ENCODE results near the gene ELL3.

The ELL3 gene

DNA sequence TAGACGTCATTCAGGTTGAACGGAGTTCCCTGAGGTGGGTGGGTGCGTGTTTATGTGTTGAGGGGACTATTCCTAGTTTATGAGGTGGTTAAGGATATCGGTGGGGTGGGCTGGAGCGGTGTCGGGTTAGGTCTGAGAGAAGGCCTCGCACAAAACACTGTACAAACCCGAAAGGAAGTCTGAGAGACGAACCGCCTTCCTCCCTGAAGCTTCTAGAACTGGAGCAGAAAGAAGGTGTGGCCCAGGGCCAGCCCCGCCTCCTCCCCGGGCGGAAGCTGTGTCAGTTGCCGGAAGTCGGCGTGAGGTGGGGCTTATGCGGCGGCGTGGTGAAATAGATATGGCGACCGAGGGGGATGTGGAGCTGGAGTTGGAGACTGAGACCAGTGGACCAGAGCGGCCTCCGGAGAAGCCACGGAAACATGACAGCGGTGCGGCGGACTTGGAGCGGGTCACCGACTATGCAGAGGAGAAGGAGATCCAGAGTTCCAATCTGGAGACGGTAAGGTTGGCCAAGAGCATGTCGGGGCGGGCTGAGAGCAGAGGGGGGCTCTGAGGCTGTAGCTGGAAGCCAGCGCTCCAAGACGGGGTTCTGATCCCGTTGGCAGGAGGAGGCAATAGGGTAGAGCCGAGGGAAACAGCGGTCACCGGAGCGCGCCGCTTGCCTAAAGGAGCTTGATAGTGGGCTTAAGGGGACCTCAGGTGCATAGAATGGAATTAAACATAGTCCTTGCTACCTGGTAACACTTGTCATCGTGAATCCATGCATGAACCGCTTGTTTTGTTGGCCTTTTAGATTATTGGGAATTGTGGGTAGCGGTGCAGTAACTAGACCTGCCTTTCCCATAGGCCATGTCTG lies 23.7 kb upstream of the ELL3 start, which contains the start of gene HYPK:
Gene HYPK, plus strand, starts transcription at position 314 of the 856 bp plus-strand sequence. Its CDS starts 24 bp downstream, at position 338.
- TF ChIP-seq, protein P1, sequence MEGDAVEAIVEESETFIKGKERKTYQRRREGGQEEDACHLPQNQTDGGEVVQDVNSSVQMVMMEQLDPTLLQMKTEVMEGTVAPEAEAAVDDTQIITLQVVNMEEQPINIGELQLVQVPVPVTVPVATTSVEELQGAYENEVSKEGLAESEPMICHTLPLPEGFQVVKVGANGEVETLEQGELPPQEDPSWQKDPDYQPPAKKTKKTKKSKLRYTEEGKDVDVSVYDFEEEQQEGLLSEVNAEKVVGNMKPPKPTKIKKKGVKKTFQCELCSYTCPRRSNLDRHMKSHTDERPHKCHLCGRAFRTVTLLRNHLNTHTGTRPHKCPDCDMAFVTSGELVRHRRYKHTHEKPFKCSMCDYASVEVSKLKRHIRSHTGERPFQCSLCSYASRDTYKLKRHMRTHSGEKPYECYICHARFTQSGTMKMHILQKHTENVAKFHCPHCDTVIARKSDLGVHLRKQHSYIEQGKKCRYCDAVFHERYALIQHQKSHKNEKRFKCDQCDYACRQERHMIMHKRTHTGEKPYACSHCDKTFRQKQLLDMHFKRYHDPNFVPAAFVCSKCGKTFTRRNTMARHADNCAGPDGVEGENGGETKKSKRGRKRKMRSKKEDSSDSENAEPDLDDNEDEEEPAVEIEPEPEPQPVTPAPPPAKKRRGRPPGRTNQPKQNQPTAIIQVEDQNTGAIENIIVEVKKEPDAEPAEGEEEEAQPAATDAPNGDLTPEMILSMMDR (IDR thresholded peaks at IDR 0.05) = no peak

DNA sequence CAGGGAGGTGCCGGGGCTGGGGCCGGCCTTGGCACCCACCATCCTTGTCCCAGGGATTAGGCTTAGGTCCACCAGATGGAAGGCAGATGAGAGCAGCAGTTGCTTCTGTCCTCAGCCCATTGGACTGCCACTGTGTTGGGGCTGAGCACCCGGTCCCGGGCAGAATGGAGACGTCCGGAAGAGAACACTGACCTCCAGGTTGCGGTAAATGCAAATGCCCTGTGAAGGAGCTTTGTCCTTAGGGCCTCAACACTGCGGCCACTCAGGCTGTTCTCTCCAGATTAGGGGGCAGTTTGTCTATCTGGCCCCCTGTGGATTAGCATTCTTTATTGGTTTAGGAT lies 23.1 kb upstream of the ELL3 start, which contains the start of gene SERINC4:
Gene SERINC4, minus strand, starts transcription at position 276 of the 341 bp plus-strand sequence. Its CDS starts 234 bp downstream, at position 42.
- TF ChIP-seq, protein P1 (IDR thresholded peaks at IDR 0.05) = no peak

- TF ChIP-seq, protein P1 (IDR thresholded peaks at IDR 0.05) = no peak
These were observed 22.6 kb upstream of the ELL3 start for GRCh38 chr15:43799209-43799944.

DNA sequence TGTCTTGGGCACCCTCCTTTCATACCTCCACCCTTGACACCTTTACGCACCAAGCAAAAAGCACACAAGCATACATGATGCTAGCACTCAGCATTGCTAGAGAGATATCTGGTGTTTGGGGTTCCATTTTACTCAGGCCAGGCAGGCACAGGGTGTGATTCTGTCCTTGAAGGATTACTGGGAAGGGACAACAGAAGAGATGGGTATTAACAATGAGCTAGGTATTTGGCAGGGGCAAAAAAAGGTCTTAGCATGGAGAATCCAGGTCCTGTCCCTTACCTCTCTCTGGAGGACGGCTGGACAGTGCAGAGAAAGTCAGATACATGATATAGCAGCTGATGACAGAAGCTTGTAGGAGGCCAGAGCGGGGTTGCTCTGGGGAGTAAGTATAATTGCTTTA lies 19.8 kb upstream of the ELL3 start:
- TF ChIP-seq, protein P1 (IDR thresholded peaks at IDR 0.05) = no peak

DNA sequence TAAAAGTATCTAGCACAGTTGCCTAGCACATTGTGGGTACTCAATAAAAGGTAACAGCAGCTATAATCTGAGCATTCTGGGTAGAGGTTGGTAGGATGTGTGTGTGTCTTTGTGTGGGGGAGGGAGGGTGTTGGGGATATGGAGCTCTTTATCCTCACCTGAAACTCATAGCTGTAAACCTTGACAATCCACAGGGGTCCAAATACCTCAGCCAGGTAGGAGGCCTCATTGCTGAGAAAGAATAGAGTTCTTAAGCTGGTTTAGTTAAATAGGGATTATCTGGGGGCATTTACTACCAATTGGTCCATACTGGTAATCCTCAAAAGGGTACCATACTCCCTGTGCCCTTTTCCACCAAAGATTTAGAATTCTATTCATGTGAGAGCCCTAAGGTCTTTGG lies 19.2 kb upstream of the ELL3 start:
- TF ChIP-seq, protein P1 (IDR thresholded peaks at IDR 0.05) = no peak

DNA sequence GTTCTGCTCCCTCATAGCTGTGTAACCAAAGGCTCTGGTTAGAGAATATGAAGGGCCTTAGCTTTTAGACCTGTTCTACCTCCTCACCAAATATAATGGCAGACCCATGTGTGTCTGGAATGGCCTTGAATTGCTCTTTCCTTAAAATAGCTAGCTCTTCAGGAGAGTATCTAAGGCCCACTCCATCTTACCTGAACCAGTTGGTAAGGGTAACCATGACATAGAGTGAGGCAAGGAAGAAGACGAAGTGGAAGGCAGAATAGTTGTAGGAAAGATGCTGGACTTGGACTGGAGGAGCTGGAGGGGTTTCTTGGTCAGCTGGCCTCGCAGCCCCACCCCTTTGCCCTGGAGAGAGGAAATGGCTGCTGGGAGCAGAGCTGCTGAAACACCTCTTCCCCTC lies 18.4 kb upstream of the ELL3 start:
- TF ChIP-seq, protein P1 (IDR thresholded peaks at IDR 0.05) = no peak

GRCh38 chr15:43794269-43795037 lies 17.7 kb upstream of the ELL3 start:
- TF ChIP-seq, protein P1 (IDR thresholded peaks at IDR 0.05) = no peak
